GM21786 (cell line): ENCODE measurements around the gene MYBBP1A.

Source experiments
- ATAC-seq: cut with Tn5 transposase; IDR thresholded peaks from one replicate; pipeline ENCODE4 v1.9.1; 2021; ENCODE audit not compliant: unreplicated experiment

The MYBBP1A gene

GRCh38 chr17:4523946-4524345 is 31.2 kb downstream of the MYBBP1A start:
- no peak for ATAC-seq

GRCh38 chr17:4522661-4523060 is 32.5 kb downstream of the MYBBP1A start:
- ATAC-seq = no peak

GRCh38 chr17:4520894-4521600 is 34.1 kb downstream of the MYBBP1A start:
- no peak for ATAC-seq

GRCh38 chr17:4520060-4520893 is 34.9 kb downstream of the MYBBP1A start:
- ATAC-seq = no peak

- no peak for ATAC-seq
These were observed 35.8 kb downstream of the MYBBP1A start for GRCh38 chr17:4519361-4519788.

- ATAC-seq = no peak
These were observed 36.3 kb downstream of the MYBBP1A start for GRCh38 chr17:4518901-4519300.

- ATAC-seq = no peak
These were observed 38.4 kb downstream of the MYBBP1A start for GRCh38 chr17:4516735-4517134.

GRCh38 chr17:4515501-4515900 is 39.7 kb downstream of the MYBBP1A start:
- no peak for ATAC-seq

GRCh38 chr17:4514779-4515178 is 40.4 kb downstream of the MYBBP1A start:
- no peak for ATAC-seq

GRCh38 chr17:4514206-4514605 is 41.0 kb downstream of the MYBBP1A start:
- no peak for ATAC-seq

GRCh38 chr17:4513113-4514032 is 41.8 kb downstream of the MYBBP1A start:
- ATAC-seq = no peak

GRCh38 chr17:4512156-4513112 is 42.8 kb downstream of the MYBBP1A start:
- ATAC-seq = no peak

- ATAC-seq = no peak
These were observed 43.8 kb downstream of the MYBBP1A start for GRCh38 chr17:4511199-4511932.

GRCh38 chr17:4510618-4510941 is 44.6 kb downstream of the MYBBP1A start:
- no peak for ATAC-seq

GRCh38 chr17:4509923-4510617 is 45.1 kb downstream of the MYBBP1A start:
- ATAC-seq = no peak

- no peak for ATAC-seq
These were observed 45.8 kb downstream of the MYBBP1A start for GRCh38 chr17:4509401-4509800.

- no peak for ATAC-seq
These were observed 47.0 kb downstream of the MYBBP1A start for GRCh38 chr17:4508207-4508606.

GRCh38 chr17:4507361-4508111 is 47.6 kb downstream of the MYBBP1A start:
- ATAC-seq = no peak
